ENCODE results near the gene UROS.

GRCh38 chr10:125795637-125796190, 27.3 kb downstream of the UROS start:
- no peak for TF ChIP-seq RFX5 (IDR thresholded peaks at IDR 0.05; ENCODE audit: low read depth, low read length)
- TF ChIP-seq CTCF (conservative IDR thresholded peaks at IDR 0.05; ENCODE audit: low read depth, low read length), result no peak
- no peak for TF ChIP-seq FOS (IDR thresholded peaks at IDR 0.05; ENCODE audit: low read depth, low read length)
- no peak for TF ChIP-seq POLR2A (IDR thresholded peaks at IDR 0.05; ENCODE audit: low read depth, low read length)

All from IMR-90 (cell line).